Neural progenitor cell (in vitro differentiated cells): Measurements from ENCODE around the gene TCF4. TPM values are rescaled to one million over a fixed set of nuclear protein-coding genes. Genes with fewer than 3 reads are reported as not detected.
A peak's percentile ranks its signal among the peaks of the same experiment; 100 is the strongest.

ENCODE experiments used
- DNase-seq: peaks from one replicate; pipeline ENCODE4 v3.0.0-alpha.2; 2016; ENCODE audit warnings: low spot score
- H2AFZ ChIP-seq: fragments of 200-600 bp; sonication (generic); replicated peaks from 2 replicates; pipeline ENCODE4 v1.6.1; 2016; ENCODE audit warnings: antibody characterized with exemption
- H3F3A ChIP-seq: fragments of 200-600 bp; sonication (generic); 2 replicates; pipeline ENCODE4 v1.6.1; 2016; ENCODE audit warnings: antibody characterized with exemption, low read depth
- H3K27ac ChIP-seq: fragments of 200-600 bp; sonication (generic); 2 replicates; pipeline ENCODE4 v1.5.1; 2016; ENCODE audit warnings: mild to moderate bottlenecking
- H3K27me3 ChIP-seq: fragments of 200-600 bp; sonication (generic); 2 replicates; pipeline ENCODE4 v1.6.1; 2016; ENCODE audit warnings: mild to moderate bottlenecking, moderate library complexity
- H3K36me3 ChIP-seq: fragments of 200-600 bp; sonication (generic); 2 replicates; pipeline ENCODE4 v1.5.1; 2016
- H3K4me1 ChIP-seq: fragments of 200-600 bp; sonication (generic); 2 replicates; pipeline ENCODE4 v1.6.1; 2016; ENCODE audit warnings: mixed run types
- H3K4me2 ChIP-seq: fragments of 200-600 bp; sonication (generic); 2 replicates; pipeline ENCODE4 v1.6.1; 2016
- H3K4me3 ChIP-seq: fragments of 200-600 bp; sonication (generic); 2 replicates; pipeline ENCODE4 v1.5.1; 2016
- H3K79me2 ChIP-seq: fragments of 200-600 bp; sonication (generic); 2 replicates; pipeline ENCODE4 v1.6.1; 2016; ENCODE audit warnings: low read depth
- H3K9ac ChIP-seq: fragments of 200-600 bp; sonication (generic); 2 replicates; pipeline ENCODE4 v1.6.1; 2016
- H3K9me3 ChIP-seq: fragments of 200-600 bp; sonication (generic); 2 replicates; pipeline ENCODE4 v1.5.1; 2016; ENCODE audit warnings: low read depth
- H4K20me1 ChIP-seq: fragments of 200-600 bp; sonication (generic); 2 replicates; pipeline ENCODE4 v1.6.1; 2016; ENCODE audit warnings: low read depth
- H3K27ac Mint-ChIP-seq: 3 replicates; pipeline ENCODE4 v1.8.0; 2021; ENCODE audit warnings: mixed read lengths
- H3K27me3 Mint-ChIP-seq: 2 replicates; pipeline ENCODE4 v1.8.0; 2022; ENCODE audit warnings: low read depth, mild to moderate bottlenecking, inconsistent platforms, moderate library complexity, mixed read lengths; ENCODE audit not compliant: insufficient read depth
- H3K36me3 Mint-ChIP-seq: 3 replicates; pipeline ENCODE4 v1.8.0; 2021; ENCODE audit warnings: mixed read lengths
- H3K4me1 Mint-ChIP-seq: 3 replicates; pipeline ENCODE4 v1.8.0; 2021; ENCODE audit warnings: mixed read lengths
- H3K4me3 Mint-ChIP-seq: 3 replicates; pipeline ENCODE4 v1.8.0; 2021; ENCODE audit warnings: mild to moderate bottlenecking, moderate library complexity, mixed read lengths
- H3K9me3 Mint-ChIP-seq: 3 replicates; pipeline ENCODE4 v1.8.0; 2020; ENCODE audit warnings: mixed read lengths
- CTCF ChIP-seq: fragments of 200-600 bp; sonication (generic); IDR thresholded peaks from 2 replicates; pipeline ENCODE4 v1.5.1; 2017; ENCODE audit warnings: antibody characterized with exemption, mild to moderate bottlenecking
- EZH2 ChIP-seq: fragments of 200-600 bp; sonication (generic); IDR thresholded peaks from 2 replicates; pipeline ENCODE4 v1.6.1; 2017; ENCODE audit warnings: antibody characterized with exemption, mild to moderate bottlenecking, moderate library complexity
- EZH2phosphoT487 ChIP-seq: fragments of 200-600 bp; sonication (generic); IDR thresholded peaks from 2 replicates; pipeline ENCODE4 v1.6.1; 2017; ENCODE audit warnings: antibody characterized with exemption
- total RNA-seq: library from RNA; depleted of rRNA; stranded (reverse); fragments of >200 nt; gene quantifications from 2 replicates; pipeline ENCODE4 v1.2.3, GENCODE V29; 2015; ENCODE audit warnings: low replicate concordance

The TCF4 gene
- total RNA-seq, 1 donor from 2014 or later = 161 TPM

GRCh38 chr18:55491616-55492015, 96.4 kb downstream of the TCF4 start:
- no peak overlapping the region for H3K27ac ChIP-seq
- no peak overlapping the region for H2AFZ ChIP-seq
- Mint-ChIP-seq H3K36me3 (peaks cover 4% of the 10 kb centered on the region), H3K4me1 (peaks cover 51% of the 10 kb centered on the region), H3K27me3 (no peaks in the 10 kb centered on the region), H3K4me3 (no peak overlapping the region), H3K27ac (no peak overlapping the region), H3K9me3 (no peaks in the 10 kb centered on the region)
- H3K4me2 ChIP-seq = no peak overlapping the region
- H3K79me2 ChIP-seq = peaks cover 100% of the 10 kb centered on the region
- H4K20me1 ChIP-seq = peaks cover 100% of the 10 kb centered on the region
- H3K36me3 ChIP-seq = no peaks in the 10 kb centered on the region
- TF ChIP-seq EZH2 (no peak), CTCF (no peak)
- H3K9ac ChIP-seq = no peak overlapping the region
- H3K27me3 ChIP-seq = no peaks in the 10 kb centered on the region
- no peak for DNase-seq
- H3K4me1 ChIP-seq = peaks cover 65% of the 10 kb centered on the region
- no peaks in the 10 kb centered on the region for H3K9me3 ChIP-seq
- no peak overlapping the region for H3K4me3 ChIP-seq
- H3F3A ChIP-seq = peaks cover 31% of the 10 kb centered on the region

GRCh38 chr18:55489034-55489986, 98.7 kb downstream of the TCF4 start:
- peaks cover 48% of the 10 kb centered on the region for H3K4me1 ChIP-seq
- H3K79me2 ChIP-seq = peaks cover 100% of the 10 kb centered on the region

GRCh38 chr18:55488473-55488872, 99.5 kb downstream of the TCF4 start:
- Mint-ChIP-seq H3K9me3 (no peaks in the 10 kb centered on the region), H3K36me3 (peaks cover 5% of the 10 kb centered on the region), H3K4me3 (no peak overlapping the region), H3K27me3 (no peaks in the 10 kb centered on the region), H3K27ac (no peak overlapping the region), H3K4me1 (peaks cover 29% of the 10 kb centered on the region)
- Histone ChIP-seq H3K27me3 (no peaks in the 10 kb centered on the region), H3K4me2 (peak overlapping the region; percentile 36), H3K4me3 (no peak overlapping the region), H3F3A (peaks cover 31% of the 10 kb centered on the region), H3K36me3 (no peaks in the 10 kb centered on the region), H3K9ac (no peak overlapping the region), H2AFZ (no peak overlapping the region), H3K9me3 (no peaks in the 10 kb centered on the region), H3K79me2 (peaks cover 100% of the 10 kb centered on the region), H3K27ac (no peak overlapping the region), H3K4me1 (peaks cover 40% of the 10 kb centered on the region), H4K20me1 (peaks cover 92% of the 10 kb centered on the region)
- TF ChIP-seq CTCF (no peak), EZH2phosphoT487 (no peak), EZH2 (no peak)
- DNase-seq = peak; percentile 62

More at GRCh38 chr18:55489034-55489986, 98.7 kb downstream of the TCF4 start:
- Histone ChIP-seq H3K36me3 (no peaks in the 10 kb centered on the region), H3K9ac (no peak overlapping the region), H3K27me3 (no peaks in the 10 kb centered on the region), H3K27ac (peak overlapping the region; percentile 46), H3K9me3 (no peaks in the 10 kb centered on the region), H2AFZ (no peak overlapping the region), H3K4me2 (peak overlapping the region; percentile 36), H3F3A (peaks cover 31% of the 10 kb centered on the region), H3K4me3 (no peak overlapping the region), H4K20me1 (peaks cover 100% of the 10 kb centered on the region)
- no peak for DNase-seq
- Mint-ChIP-seq H3K27me3 (no peaks in the 10 kb centered on the region), H3K9me3 (no peaks in the 10 kb centered on the region), H3K4me1 (peaks cover 32% of the 10 kb centered on the region), H3K4me3 (no peak overlapping the region), H3K36me3 (peaks cover 4% of the 10 kb centered on the region), H3K27ac (peak overlapping the region; percentile 20)
- TF ChIP-seq EZH2phosphoT487 = no peak
- no peak for TF ChIP-seq EZH2
- TF ChIP-seq CTCF = no peak
